Left lung (tissue), 10 donors: ENCODE results near the gene LAT. TPM values are rescaled to one million over a fixed set of nuclear protein-coding genes. Genes with fewer than 3 reads are reported as not detected.

Source experiments
- ATAC-seq: fragments of 200-7000 bp; cut with Tn5 transposase; one replicate; pipeline ENCODE4 v1.9.1; 2020; ENCODE audit warnings: moderate library complexity
- DNase-seq, 4 donors: peaks; one replicate each; pipeline ENCODE4 v3.0.0-alpha.2; 2013 to 2020
- H3K27ac ChIP-seq, 2 donors: fragments of 200-600 bp; sonication (generic) in 1 of 2; one replicate each; pipeline versions ENCODE4 v1.5.0 to v1.8.0; 2020 to 2021
- H3K27me3 ChIP-seq, 2 donors: fragments of 200-600 bp; sonication (generic) in 1 of 2; one replicate each; pipeline versions ENCODE4 v1.5.0 to v1.8.0; 2020 to 2021
- H3K36me3 ChIP-seq, 2 donors: fragments of 200-600 bp; sonication (generic) in 1 of 2; one replicate each; pipeline versions ENCODE4 v1.5.0 to v1.8.0; 2020 to 2021
- H3K4me1 ChIP-seq, 2 donors: fragments of 200-600 bp; one replicate each; pipeline ENCODE4 v1.8.0; 2021
- H3K4me3 ChIP-seq, 2 donors: fragments of 200-600 bp; sonication (generic) in 1 of 2; one replicate each; pipeline versions ENCODE4 v1.5.0 to v1.8.0; 2020 to 2021; ENCODE audit warnings: mild to moderate bottlenecking in 1 of 2
- H3K9me3 ChIP-seq, 2 donors: fragments of 200-600 bp; sonication (generic) in 1 of 2; one replicate each; pipeline versions ENCODE4 v1.5.0 to v1.8.0; 2020 to 2021
- CTCF ChIP-seq, 2 donors: fragments of 200-600 bp; sonication (generic) in 1 of 2; IDR thresholded peaks; one replicate each; pipeline versions ENCODE4 v1.5.0 to v1.8.0; 2021; ENCODE audit warnings: antibody characterized with exemption in 2 of 2
- intact Hi-C, 2 donors: fragments of 100-400 bp; cut with DNase I; formaldehyde crosslinking; loops; one replicate each; pipeline versions ENCODE4 v1.11.2 to v1.14.2; 2022
- polyA plus RNA-seq, 6 donors: library from polyadenylated mRNA; unstranded; fragments of 120-200 nt; gene quantifications; one replicate each; pipeline ENCODE4 v1.2.1, GENCODE V29; 2013; ENCODE audit not compliant: insufficient read length in 6 of 6
- total RNA-seq, 2 donors: library from RNA; stranded (reverse); fragmentation: NEBNext Ultra II Directional; extraction: Animal tissue kit (Norgen Biotek cat#: 25700); gene quantifications; one replicate each; pipeline ENCODE4 v1.2.1, GENCODE V29; 2021
- donor health status: DM: no; HTN: yes; CAD: no.
- donor health status: DM: no; HTN: no; CAD: no.

LAT gene
- total and polyA plus RNA-seq, 8 donors = 5.1 to 14.0 (median 7.0) TPM

GRCh38 chr16:29025218-29025617, 40.4 kb downstream of the LAT start:
- Histone ChIP-seq H3K27ac (no peak overlapping the region), H3K27me3 (no peaks in the 10 kb centered on the region), H3K4me3 (no peak overlapping the region), H3K9me3 (no peaks in the 10 kb centered on the region), H3K36me3 (no peaks in the 10 kb centered on the region), H3K4me1 (no peaks in the 10 kb centered on the region)
- ATAC-seq = no peak
- intact Hi-C loops = no loop called here
- no peak for DNase-seq
- TF ChIP-seq CTCF (IDR thresholded peaks at IDR 0.05) = no peak

DNA sequence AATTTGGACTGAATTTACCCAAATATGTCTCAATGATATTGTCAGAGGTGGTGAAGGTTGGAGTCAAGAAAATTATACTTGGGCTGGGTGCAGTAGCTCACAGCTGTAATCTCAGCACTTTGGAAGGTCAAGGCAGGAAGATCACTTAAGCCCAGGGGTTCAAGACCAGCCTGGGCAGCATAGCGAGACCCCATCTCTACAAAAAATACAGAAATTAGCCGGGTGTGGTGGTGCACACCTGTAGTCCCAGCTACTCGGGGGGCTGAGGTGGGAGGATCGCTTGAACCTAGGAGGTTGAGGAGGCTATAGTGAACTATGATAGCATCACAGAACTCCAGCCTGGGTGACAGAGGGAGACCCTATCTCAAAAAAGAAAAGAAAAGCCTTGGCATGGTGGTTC, 40.9 kb downstream of the LAT start:
- Histone ChIP-seq H3K36me3 (no peaks in the 10 kb centered on the region), H3K27ac (no peak overlapping the region), H3K4me3 (no peak overlapping the region), H3K27me3 (no peaks in the 10 kb centered on the region), H3K9me3 (no peaks in the 10 kb centered on the region), H3K4me1 (no peaks in the 10 kb centered on the region)
- no peak for ATAC-seq
- no peak for TF ChIP-seq CTCF (IDR thresholded peaks at IDR 0.05)
- intact Hi-C loops = no loop called here
- DNase-seq = no peak

DNA sequence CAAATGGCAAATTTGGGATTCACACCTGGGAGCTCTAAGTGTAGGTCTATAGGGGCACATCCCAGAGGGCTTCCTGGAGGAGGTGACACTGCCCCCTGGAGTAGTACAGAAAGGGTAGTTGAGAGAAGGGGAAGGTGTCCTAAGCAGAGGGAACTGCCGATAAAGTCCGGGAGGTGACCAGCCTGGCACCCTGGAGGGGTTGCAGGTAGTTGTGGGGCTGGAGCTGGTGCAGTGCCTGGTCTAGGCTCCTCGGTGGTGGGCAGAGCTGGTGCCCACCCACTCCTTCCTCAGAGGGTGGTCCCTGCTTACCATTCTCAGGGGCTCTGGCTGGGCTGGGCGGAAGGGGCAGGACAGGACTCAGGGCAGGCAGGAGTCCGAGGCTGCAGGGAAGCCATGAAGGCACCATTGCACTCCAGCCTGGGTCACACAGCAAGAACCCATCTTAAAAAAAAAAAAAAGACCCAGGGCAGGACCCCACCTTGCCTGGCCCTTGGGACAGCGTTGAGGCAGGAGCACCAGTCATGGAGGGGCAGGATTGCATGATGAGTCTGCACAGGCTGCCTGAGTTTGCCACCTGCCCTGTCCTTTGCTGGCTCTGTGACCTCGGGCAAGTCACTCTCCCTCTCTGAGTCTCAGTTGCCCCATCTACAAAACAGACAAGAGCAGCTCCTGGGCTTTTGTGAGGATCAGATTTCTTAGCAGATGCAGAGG, 43.8 kb downstream of the LAT start:
- no peaks in the 10 kb centered on the region for H3K36me3 ChIP-seq
- ATAC-seq (no peak), DNase-seq (no peak)
- H3K4me3 ChIP-seq = no peak overlapping the region
- H3K4me1 ChIP-seq = no peaks in the 10 kb centered on the region
- intact Hi-C loops = no loop called here
- no peaks in the 10 kb centered on the region for H3K9me3 ChIP-seq
- no peak overlapping the region for H3K27ac ChIP-seq
- TF ChIP-seq CTCF (IDR thresholded peaks at IDR 0.05) = no peak
- no peaks in the 10 kb centered on the region for H3K27me3 ChIP-seq

DNA sequence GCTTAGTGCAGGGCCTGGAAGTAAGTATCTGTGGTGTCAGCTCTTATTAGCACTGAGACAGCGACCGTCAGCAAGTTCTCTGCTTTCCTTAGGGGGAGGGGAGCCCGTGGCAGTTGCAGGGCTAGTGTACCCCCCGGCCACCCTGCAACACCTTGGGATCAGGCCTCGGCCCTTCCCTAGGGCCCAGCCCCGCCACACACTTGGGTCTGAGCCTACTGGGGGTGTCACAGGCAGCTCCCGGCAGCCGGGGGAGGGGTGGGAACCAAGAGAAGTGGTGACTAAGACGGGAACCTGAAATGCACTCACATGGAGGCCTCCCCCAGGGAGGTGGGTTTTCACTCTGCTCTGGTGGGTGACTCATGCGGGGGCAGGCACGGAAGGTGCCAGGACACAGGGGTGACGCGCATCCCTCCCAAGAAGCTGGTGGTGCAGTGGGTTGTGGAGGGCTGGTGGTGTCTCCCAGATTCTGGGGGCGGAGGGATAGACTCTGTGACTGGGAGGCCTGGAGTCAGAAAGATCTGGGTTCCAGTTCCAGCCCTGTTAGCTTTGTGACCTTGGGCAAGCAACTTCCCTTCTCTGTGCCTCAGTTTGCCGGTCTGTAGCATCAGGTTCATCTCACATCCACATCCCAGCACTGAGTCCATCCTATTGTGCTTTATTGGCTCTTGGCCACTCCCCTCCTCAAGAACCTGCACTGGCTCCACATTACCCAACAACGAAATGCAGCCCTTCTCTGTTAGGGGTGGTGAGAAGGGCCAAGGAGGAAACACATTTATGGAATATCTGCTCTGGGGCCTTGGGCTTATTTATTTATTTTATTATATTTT, 44.5 kb downstream of the LAT start:
- intact Hi-C loops = no loop called here
- ATAC-seq (peak; percentile 30), DNase-seq (no peak)
- no peaks in the 10 kb centered on the region for H3K4me1 ChIP-seq
- no peaks in the 10 kb centered on the region for H3K9me3 ChIP-seq
- H3K4me3 ChIP-seq = no peak overlapping the region
- TF ChIP-seq CTCF (IDR thresholded peaks at IDR 0.05) = no peak
- no peaks in the 10 kb centered on the region for H3K36me3 ChIP-seq
- H3K27ac ChIP-seq = no peak overlapping the region
- no peaks in the 10 kb centered on the region for H3K27me3 ChIP-seq

DNA sequence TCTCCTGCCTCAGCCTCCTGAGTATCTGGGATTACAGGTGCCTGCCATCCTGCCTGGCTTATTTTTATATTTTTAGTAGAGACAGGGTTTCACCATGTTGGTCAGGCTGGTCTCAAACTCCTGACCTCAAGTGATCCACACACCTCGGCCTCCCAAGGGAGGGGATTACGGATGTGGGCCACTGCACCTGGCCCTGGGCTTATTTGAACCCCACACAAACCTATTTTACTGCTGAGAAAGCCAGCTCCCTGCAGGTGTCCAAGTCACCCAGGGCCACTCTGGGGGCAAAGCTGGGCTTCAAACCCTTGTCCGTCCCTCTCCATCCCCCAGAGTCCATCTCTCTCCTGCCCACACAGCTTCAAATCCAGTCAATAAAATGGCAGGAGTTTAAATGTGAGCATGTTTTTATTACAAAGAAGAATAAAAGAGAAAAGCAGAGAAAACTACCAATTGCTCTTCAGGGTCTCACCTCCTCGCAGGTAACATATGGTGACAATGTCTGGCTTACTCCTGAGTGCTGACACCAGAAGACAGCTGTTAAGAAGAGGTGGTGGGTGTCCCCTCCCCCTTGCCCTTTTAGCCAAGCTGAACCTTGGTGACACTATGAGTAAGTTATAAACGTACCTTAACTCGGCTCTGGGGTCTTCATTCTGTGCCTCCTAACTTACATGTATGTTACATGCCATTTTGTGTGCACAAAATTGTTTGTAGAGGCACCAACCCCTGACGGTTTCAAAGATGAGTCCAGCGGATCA, 45.4 kb downstream of the LAT start:
- H3K36me3 ChIP-seq = no peaks in the 10 kb centered on the region
- no peak overlapping the region for H3K27ac ChIP-seq
- H3K4me3 ChIP-seq = no peak overlapping the region
- H3K9me3 ChIP-seq = no peaks in the 10 kb centered on the region
- no peaks in the 10 kb centered on the region for H3K4me1 ChIP-seq
- ATAC-seq (no peak), DNase-seq (no peak)
- TF ChIP-seq CTCF (IDR thresholded peaks at IDR 0.05) = no peak
- intact Hi-C loops = no loop called here
- H3K27me3 ChIP-seq = no peaks in the 10 kb centered on the region
